Measurements from ENCODE around the gene OLFM1. TPM values are rescaled to one million over a fixed set of nuclear protein-coding genes. Genes with fewer than 3 reads are reported as not detected.
"Not testable (repeated sequence)": the region's sequence is repeated elsewhere in the genome, so short reads cannot be mapped to it uniquely, and the experiment has no call there.

OLFM1 gene
- total RNA-seq, 1 donor from 2014 or later = not detected

- no peak for DNase-seq (ENCODE audit: low read depth)
Observed at GRCh38 chr9:135056541-135056940, 30.9 kb upstream of the OLFM1 start.

GRCh38 chr9:135060461-135061116 is 26.9 kb upstream of the OLFM1 start:
- DNase-seq (ENCODE audit: low read depth) = no peak

GRCh38 chr9:135061441-135061840 is 26.0 kb upstream of the OLFM1 start:
- no peak for DNase-seq (ENCODE audit: low read depth)

GRCh38 chr9:135062254-135062653 is 25.2 kb upstream of the OLFM1 start:
- no peak for DNase-seq (ENCODE audit: low read depth)

- DNase-seq (ENCODE audit: low read depth) = not testable (repeated sequence)
Observed at GRCh38 chr9:135063466-135063865, 24.0 kb upstream of the OLFM1 start.

- not testable (repeated sequence) for DNase-seq (ENCODE audit: low read depth)
Observed at GRCh38 chr9:135063888-135064287, 23.6 kb upstream of the OLFM1 start.

GRCh38 chr9:135065151-135065550 is 22.3 kb upstream of the OLFM1 start:
- no peak for DNase-seq (ENCODE audit: low read depth)

- DNase-seq (ENCODE audit: low read depth) = no peak
Observed at GRCh38 chr9:135065804-135066203, 21.7 kb upstream of the OLFM1 start.

GRCh38 chr9:135066291-135066690 is 21.2 kb upstream of the OLFM1 start:
- no peak for DNase-seq (ENCODE audit: low read depth)

GRCh38 chr9:135067096-135067710 is 20.3 kb upstream of the OLFM1 start:
- DNase-seq (ENCODE audit: low read depth) = no peak

- no peak for DNase-seq (ENCODE audit: low read depth)
Observed at GRCh38 chr9:135068776-135069415, 18.6 kb upstream of the OLFM1 start.

- DNase-seq (ENCODE audit: low read depth) = no peak
Observed at GRCh38 chr9:135069558-135070197, 17.8 kb upstream of the OLFM1 start.

GRCh38 chr9:135070198-135070951 is 17.1 kb upstream of the OLFM1 start:
- DNase-seq (ENCODE audit: low read depth) = no peak

GRCh38 chr9:135070964-135071735 is 16.3 kb upstream of the OLFM1 start:
- no peak for DNase-seq (ENCODE audit: low read depth)

GRCh38 chr9:135073081-135073740 is 14.3 kb upstream of the OLFM1 start:
- DNase-seq (ENCODE audit: low read depth) = no peak

- DNase-seq (ENCODE audit: low read depth) = no peak
Observed at GRCh38 chr9:135073741-135074305, 13.6 kb upstream of the OLFM1 start.

GRCh38 chr9:135074354-135075233 is 12.9 kb upstream of the OLFM1 start:
- DNase-seq (ENCODE audit: low read depth) = no peak

GRCh38 chr9:135075234-135076142 is 12.0 kb upstream of the OLFM1 start:
- no peak for DNase-seq (ENCODE audit: low read depth)

Measured in myocyte (in vitro differentiated cells).